ENCODE data around the gene IKBKG. TPM values are rescaled to one million over a fixed set of nuclear protein-coding genes. Genes with fewer than 3 reads are reported as not detected.

Gene IKBKG
- total RNA-seq, 1 donor from 2014 or later: 16.7 TPM

DNA sequence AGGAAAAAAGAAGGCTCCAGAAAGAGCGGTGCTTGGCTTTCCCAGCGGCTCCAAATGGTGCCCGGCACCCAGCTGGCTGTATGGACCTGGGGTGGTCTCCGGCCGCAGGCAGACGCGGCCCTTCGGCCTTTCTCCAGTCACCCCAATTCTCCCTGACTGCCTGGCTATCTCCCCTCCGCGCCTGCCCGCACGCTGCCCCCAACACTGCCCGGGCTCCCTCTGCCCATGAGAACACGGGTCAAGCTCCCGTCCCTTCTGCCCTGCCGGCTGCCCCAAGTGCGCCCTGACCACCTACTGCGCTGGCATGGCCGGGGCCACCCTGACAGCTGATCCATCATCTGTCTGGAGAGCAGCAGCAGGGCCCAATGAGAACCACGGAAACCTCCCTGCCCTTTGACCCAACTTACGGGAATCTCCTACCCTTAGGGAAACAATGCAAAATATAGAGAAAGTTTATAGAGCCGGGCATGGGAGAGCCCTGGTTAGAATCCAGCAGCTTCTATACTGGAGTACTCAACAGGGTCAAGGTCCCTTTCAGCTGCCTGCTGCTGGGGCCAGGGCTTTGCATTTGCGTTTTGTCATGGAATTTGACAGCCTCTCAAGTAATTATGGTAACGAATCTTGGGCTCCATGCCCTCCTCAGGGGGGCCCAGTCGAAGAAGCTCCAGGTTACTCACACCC lies 30.2 kb upstream of the IKBKG start:
- DNase-seq (ENCODE audit: low spot score, unreplicated experiment): no peak
- Mint-ChIP-seq H3K9me3 (ENCODE audit: low read depth) (peaks cover 11% of the 10 kb centered on the region), H3K4me3 (ENCODE audit: low read depth) (peak overlapping the region; percentile 63), H3K27me3 (no peaks in the 10 kb centered on the region), H3K4me1 (ENCODE audit: low read depth) (peaks cover 13% of the 10 kb centered on the region), H3K27ac (peak overlapping the region; percentile 98), H3K36me3 (ENCODE audit: insufficient read depth) (peaks cover 2% of the 10 kb centered on the region)
- TF ChIP-seq, protein P1, sequence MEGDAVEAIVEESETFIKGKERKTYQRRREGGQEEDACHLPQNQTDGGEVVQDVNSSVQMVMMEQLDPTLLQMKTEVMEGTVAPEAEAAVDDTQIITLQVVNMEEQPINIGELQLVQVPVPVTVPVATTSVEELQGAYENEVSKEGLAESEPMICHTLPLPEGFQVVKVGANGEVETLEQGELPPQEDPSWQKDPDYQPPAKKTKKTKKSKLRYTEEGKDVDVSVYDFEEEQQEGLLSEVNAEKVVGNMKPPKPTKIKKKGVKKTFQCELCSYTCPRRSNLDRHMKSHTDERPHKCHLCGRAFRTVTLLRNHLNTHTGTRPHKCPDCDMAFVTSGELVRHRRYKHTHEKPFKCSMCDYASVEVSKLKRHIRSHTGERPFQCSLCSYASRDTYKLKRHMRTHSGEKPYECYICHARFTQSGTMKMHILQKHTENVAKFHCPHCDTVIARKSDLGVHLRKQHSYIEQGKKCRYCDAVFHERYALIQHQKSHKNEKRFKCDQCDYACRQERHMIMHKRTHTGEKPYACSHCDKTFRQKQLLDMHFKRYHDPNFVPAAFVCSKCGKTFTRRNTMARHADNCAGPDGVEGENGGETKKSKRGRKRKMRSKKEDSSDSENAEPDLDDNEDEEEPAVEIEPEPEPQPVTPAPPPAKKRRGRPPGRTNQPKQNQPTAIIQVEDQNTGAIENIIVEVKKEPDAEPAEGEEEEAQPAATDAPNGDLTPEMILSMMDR (IDR thresholded peaks at IDR 0.05; ENCODE audit: unreplicated experiment): no peak

DNA sequence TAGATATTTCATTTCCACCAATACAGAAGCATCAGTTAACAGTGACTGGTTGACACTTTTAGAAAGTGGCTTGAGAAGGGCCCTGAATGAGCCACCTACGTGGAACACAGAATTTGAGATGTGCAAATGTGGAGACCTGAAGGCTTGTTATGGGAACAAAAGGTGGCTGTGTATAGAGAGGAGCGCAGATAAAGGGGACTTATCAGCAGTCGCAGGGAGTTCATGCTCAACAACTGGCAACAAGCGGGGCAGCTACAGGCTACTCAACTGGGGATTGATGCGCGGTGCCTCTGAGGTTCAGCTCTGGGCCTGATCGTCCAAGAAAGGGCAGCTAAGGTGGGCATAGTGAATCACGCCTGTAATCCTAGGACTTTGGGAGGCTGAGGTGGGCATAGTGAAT lies 28.0 kb upstream of the IKBKG start:
- peaks cover 5% of the 10 kb centered on the region for H3K9me3 Mint-ChIP-seq (ENCODE audit: low read depth)
- peaks cover 13% of the 10 kb centered on the region for H3K4me1 Mint-ChIP-seq (ENCODE audit: low read depth)
- no peak for DNase-seq (ENCODE audit: low spot score, unreplicated experiment)
- H3K27ac Mint-ChIP-seq: no peak overlapping the region
- H3K36me3 Mint-ChIP-seq (ENCODE audit: insufficient read depth): no peaks in the 10 kb centered on the region
- no peaks in the 10 kb centered on the region for H3K27me3 Mint-ChIP-seq
- TF ChIP-seq, protein P1 (IDR thresholded peaks at IDR 0.05; ENCODE audit: unreplicated experiment): no peak
- no peak overlapping the region for H3K4me3 Mint-ChIP-seq (ENCODE audit: low read depth)

GRCh38 chrX:154525606-154526490 lies 21.6 kb upstream of the IKBKG start:
- no peak for DNase-seq (ENCODE audit: low spot score, unreplicated experiment)
- Mint-ChIP-seq H3K27me3 (no peaks in the 10 kb centered on the region), H3K4me3 (ENCODE audit: low read depth) (no peak overlapping the region), H3K36me3 (ENCODE audit: insufficient read depth) (no peaks in the 10 kb centered on the region), H3K27ac (peak overlapping the region; percentile 3), H3K9me3 (ENCODE audit: low read depth) (peaks cover 6% of the 10 kb centered on the region), H3K4me1 (ENCODE audit: low read depth) (peaks cover 6% of the 10 kb centered on the region)
- TF ChIP-seq, protein P1 (IDR thresholded peaks at IDR 0.05; ENCODE audit: unreplicated experiment): no peak

GRCh38 chrX:154526901-154527675 lies 20.3 kb upstream of the IKBKG start:
- no peaks in the 10 kb centered on the region for H3K27me3 Mint-ChIP-seq
- peak overlapping the region; percentile 65 for H3K4me3 Mint-ChIP-seq (ENCODE audit: low read depth)
- no peaks in the 10 kb centered on the region for H3K36me3 Mint-ChIP-seq (ENCODE audit: insufficient read depth)
- H3K9me3 Mint-ChIP-seq (ENCODE audit: low read depth): peaks cover 6% of the 10 kb centered on the region
- H3K4me1 Mint-ChIP-seq (ENCODE audit: low read depth): peaks cover 6% of the 10 kb centered on the region
- no peak for DNase-seq (ENCODE audit: low spot score, unreplicated experiment)
- peak overlapping the region; percentile 90 for H3K27ac Mint-ChIP-seq
- TF ChIP-seq, protein P1 (IDR thresholded peaks at IDR 0.05; ENCODE audit: unreplicated experiment): peak; percentile 54

DNA sequence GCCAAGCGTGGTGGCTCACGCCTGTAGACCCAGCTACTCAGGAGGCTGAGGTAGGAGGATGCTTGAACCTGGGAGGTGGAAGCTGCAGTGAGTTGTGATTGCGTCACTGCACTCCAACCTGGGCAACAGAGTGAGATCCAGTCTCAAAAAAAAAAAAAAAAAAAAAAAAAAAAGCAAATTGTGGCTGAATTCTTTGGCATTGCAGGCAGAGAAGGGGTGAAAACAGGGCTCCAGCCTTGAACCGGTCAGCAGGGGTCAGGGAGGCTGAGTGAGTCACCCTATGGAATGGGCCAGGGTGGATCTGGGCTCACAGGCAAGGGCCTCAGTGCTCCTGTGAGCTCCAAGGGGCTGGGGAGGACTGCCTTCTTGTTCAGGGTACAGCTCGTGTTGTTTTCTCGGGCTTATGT lies 18.2 kb upstream of the IKBKG start:
- H3K4me3 Mint-ChIP-seq (ENCODE audit: low read depth): no peak overlapping the region
- TF ChIP-seq, protein P1 (IDR thresholded peaks at IDR 0.05; ENCODE audit: unreplicated experiment): no peak

More for the DNA sequence above, 18.2 kb upstream of the IKBKG start:
- Mint-ChIP-seq H3K27ac (no peak overlapping the region), H3K4me1 (ENCODE audit: low read depth) (peaks cover 6% of the 10 kb centered on the region), H3K27me3 (no peaks in the 10 kb centered on the region), H3K36me3 (ENCODE audit: insufficient read depth) (peaks cover 3% of the 10 kb centered on the region), H3K9me3 (ENCODE audit: low read depth) (peaks cover 6% of the 10 kb centered on the region)
- DNase-seq (ENCODE audit: low spot score, unreplicated experiment): no peak

All from progenitor cell of endocrine pancreas (in vitro differentiated cells).